GM18526 (cell line): Measurements from ENCODE around the gene PUM1.

ENCODE experiments used
- POLR2A ChIP-seq: IDR thresholded peaks from 3 replicates; pipeline ENCODE4 v1.6.1; 2011; ENCODE audit not compliant: insufficient read length; ENCODE audit errors: extremely low read depth

The PUM1 gene

DNA sequence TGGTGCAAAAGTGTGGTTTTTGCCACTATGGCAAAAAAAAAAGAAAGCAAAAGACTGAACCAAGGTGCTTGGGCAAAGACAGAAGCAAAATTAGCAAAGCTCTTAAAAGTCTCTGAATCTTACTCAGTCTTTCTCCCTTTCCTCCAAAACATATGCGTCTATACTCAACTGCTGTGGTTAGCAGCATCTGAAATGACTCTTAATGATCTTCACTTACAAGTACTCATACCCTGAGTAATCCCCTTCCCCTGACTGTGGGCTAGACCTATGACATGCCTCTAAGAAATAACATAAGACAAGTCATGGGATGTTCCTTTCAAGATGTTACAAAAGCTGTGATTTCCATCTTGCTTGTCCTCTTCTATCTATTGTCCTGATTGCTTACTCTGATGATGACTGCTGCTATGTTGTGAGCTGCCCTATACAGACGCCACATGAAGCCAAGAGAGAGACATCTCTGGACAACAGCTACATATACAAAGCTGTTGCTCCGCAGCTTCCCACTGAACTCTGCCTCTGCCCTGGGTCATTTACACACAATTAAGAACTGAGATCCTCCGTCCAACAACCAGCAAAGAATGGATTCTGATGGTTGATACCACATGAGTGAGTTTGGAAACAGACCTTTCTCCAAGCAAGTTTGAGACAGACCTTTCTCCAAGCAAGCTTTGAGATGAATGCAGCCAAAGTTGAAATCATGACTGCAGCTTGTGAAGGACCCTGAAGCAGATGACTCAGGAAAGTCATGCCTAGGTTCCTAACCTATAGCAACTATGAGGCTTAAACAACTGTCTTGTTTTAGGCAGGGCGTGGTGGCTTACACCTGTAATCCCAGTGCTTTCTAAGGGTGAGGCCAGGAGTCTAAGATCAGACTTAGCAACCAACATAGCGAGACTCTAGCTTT, 55.2 kb downstream of the PUM1 start:
- TF ChIP-seq POLR2A = no peak

DNA sequence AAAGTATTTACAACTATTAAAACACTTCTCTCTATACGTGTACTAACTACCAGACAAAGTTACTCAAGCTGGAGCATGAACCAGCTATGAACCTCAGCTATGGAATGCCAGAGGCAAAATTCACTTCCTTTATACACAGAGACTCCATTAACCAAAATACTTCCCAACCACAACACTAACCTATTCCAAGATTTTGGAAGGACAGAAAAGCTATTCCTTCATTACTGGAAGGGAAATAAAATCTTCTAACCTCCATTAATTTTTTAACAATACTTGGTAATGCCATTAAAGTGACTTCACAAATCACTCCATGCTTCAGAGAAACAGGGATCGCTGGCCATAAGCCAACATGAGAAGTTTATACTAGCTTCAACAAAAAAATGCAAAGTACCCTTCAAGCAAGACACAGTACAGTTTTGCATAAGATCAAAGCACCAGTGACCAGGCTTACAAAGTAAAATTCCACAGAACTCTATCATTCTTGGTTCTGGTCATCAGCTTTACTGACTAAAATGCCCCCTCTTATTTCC, 58.0 kb downstream of the PUM1 start:
- TF ChIP-seq POLR2A = no peak

DNA sequence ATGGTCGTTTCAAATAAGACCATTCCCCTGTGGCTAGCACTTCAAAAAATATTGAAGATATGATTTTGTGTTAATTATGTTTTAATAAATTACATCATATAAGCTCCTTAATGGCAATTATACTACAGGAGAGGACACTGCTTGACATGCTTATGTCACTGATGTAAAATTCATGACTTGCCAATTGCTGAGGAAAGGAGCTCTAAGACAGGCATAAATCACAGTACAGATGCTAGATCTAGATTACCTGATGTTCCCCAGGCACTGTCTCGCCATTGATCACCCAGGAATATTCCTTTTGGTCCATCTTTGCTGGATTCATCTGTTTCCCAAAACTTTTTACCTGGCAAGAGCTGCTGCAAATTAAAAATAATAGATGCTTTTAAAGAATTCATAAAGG, 58.8 kb downstream of the PUM1 start:
- no peak for TF ChIP-seq POLR2A

DNA sequence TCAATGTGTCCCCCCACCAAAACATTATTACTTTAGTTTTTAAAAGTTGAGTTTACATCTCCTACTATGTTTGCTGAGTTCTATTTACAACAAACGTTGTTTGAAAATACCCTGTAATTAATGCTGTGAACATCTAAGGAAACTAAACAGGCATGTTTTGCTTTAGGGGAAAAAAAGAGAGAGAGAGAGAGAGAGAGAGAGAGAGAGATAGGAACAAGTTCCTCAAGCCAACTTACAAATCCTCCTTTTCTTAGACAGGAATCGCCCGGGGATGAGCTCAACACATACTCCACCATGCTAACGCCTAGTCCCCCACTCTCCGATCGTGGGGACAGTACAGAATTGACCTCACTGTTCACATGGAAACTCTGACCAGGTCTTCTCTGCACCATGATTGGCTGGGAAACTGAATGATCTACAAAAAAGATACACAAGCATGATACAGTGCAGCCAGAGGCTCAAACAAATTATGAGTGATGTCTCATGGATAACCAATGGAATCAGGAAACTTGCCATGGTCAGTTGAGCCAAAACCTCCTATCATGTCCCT, 59.8 kb downstream of the PUM1 start:
- TF ChIP-seq POLR2A = no peak

DNA sequence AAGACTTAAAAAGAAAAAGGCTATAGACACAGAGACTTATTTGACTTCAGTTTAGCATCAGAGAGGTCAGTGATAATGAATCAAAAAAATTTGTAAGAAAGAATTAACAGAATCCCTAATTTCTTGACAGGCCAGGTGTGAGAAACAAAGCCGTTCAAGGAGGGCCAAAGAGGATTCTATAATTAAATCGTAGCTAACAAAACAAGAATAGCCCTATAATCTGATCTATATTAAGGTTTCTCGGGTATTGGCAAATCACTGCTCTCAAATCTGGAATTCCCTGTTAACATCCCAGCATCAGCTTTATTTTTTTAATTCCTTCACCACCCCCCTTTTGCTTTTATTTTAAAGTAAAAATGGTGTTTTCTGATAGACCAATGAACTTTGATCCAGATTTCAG, 60.3 kb downstream of the PUM1 start:
- TF ChIP-seq POLR2A = no peak

DNA sequence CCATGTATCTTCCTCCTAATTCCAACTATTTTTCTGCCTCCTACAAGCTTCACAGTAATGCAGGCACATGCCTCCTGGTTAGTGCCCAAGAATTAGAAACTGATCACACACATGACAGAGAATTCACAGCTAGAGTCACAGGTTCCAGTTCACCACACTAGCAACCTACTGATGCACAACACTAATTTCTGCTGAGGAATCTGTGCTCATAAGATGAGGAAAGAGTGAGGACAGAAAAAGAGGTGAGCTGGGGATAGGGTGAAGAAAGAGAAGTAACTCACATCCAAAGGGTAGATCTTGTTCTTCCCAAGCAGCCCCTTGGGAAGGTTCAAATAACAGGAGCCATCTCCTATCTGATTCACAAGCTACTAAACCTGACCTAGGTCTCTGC, 61.3 kb downstream of the PUM1 start:
- no peak for TF ChIP-seq POLR2A

DNA sequence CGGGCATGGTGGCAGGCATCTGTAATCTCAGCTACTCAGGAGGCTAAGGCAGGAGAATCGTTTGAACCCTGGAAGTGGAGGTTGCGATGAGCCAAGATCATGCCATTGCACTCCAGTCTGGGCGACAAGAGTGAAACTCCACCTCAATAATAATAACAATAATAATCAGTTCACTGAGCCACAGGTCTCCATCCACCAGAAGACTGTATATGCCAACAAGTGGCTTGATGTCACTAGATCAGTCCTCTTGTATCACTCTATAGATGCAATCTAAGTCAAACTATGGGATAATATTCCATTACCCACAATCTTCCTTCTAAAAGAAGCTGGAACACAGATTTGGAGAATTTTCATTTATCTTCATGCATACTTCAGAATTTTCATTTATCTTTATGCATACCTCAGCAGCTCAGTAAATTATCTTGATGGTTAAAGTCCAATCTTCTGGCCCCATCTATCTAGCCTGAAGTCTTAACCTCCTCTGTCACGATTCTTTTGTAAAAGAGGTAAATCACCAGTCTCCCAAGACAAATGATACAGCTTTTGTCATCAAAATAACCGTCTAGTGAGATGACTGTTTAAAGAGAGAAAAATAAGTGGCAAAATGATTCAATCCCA, 61.8 kb downstream of the PUM1 start:
- TF ChIP-seq POLR2A = no peak

DNA sequence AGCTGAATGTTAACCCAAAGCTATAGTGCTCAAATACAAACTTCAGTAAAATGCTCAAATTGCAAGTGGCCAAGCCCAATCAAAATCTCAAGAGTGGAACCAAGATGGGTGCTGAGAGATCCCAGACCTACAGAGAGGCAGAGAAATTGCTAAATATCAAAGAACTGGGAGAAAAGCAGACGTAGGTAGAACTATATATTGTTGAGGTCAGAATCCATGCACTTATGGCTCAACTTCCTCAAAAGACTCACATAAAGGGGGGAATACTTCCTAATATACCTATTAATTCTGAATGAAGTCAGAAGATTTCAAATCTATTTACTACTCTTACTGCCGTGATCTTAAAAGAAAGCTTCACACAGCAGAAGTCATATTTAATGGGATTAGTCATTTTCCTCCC, 65.2 kb downstream of the PUM1 start:
- no peak for TF ChIP-seq POLR2A

DNA sequence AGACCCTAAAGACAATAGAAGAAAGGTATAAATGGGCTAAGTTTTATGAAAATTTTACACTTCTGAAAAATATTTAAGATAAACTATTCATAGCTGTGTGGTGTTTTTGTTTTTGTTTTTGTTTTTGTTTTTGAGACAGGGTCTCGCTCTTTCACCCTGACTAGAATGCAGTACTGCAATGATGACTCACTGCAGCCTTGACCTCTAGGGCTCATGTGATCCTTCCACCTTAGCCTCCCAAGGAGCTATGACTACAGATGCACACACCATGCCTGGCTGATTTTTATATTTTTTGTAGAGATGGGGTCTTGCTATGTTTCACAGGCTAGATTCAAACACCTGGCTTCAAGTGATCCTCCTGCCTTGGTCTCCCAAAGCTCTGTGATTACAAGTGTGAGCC, 66.6 kb downstream of the PUM1 start:
- no peak for TF ChIP-seq POLR2A

DNA sequence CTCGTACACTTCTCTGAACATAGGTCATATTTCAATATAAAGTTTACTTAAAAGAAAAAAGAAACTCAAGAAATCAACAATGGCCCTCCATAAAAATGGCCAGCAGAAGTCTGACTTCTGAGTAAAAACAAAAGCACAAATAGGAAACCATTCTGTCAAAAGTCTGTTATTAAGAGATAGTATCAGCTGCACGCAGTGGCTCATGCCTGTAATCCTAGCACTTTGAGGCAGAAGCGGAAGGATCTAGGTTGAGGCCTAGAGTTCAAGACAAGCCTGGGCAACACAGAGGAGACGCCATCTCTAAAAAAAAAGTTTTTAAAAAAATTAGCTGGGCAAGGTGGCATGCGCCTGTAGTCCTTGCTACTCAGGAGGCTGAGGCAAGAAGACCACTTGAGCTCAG, 67.3 kb downstream of the PUM1 start:
- TF ChIP-seq POLR2A = no peak

DNA sequence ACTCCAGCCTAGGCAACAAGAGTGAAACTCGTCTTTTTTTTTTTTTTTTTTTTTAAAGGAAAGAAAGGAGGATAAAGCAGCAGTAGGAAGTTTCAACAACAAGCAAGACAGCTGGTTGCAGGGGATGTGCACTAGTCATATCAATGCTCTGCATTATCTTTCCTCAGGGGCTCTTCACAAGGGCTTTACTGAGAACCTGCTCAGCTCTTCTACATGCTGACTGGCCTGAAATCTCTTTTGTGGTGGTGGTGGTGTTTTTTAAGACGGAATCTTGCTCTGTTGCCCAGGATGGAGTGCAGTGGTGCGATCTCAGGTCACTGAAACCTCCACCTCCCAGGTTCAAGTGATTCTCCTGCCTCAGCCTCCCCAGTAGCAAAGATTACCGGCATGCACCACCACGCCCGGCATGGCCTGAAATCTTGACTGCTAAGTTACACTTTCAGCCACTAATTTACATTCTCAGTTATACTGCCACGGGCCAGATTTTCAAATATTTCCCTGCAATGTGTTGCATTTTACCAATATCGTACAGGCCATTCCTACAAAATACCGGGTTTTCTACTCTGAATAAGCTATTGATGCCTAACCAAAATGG, 68.0 kb downstream of the PUM1 start:
- no peak for TF ChIP-seq POLR2A

DNA sequence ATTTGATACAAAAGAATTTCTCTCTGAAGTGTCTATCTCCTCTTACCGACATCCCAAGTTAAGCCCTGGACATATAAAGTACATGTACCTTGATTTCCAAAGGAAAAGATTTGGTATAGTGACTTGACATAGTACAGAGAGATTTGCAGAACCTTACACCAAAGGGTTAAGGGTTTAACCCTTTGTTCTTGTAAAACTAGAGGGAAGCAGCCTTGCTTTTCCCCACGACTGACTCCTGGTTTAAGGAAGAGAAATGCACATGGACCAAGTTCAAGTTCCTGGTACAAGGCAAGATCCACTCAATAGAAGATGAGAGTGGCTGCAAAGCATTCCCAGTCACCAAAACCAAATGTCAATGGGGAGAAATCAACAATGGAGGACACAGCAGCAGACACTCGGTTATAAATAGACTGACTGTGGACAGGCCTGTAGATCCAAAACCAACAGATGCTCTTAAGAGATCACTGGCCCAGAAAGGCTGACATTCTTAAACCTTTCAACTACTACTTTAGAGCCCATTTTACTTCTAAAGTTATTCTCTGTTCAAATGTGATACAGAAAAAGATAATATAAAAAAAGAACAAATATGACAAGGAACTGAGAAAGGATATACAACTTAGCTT, 69.4 kb downstream of the PUM1 start:
- TF ChIP-seq POLR2A = no peak

DNA sequence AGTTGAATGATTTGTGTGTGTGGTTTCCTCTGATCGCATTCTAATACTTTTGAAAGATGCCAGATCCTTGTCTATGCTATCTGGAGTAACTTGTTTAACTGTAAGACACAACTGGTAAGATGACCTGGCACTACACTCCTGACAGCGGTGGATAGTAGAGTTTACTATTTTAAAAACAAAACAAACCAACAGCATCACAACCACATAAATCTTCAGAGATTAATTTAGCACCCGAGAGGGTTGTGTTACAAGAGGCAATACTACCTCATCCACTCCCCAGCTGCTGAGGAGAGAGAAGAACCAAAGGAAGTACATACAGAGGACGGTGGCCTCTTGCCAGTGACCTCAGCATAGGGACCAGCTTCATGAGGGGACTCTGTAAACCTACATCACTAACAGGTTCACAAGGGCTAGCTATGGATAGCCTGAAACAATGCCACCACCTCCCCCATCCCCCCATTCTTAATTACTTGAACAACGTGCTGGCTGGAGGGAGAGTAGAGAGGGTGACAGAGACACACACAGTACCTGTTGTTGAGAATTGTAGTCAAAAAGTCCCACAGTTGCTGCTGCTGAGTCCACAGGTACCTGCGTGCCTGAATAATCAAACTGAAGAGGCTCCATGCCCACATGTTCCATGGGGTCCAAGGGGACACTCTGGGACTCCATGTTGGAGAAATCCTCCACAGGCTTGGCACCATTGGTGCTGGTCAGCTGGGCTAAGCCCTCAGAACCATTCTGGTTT, 73.5 kb downstream of the PUM1 start:
- no peak for TF ChIP-seq POLR2A

DNA sequence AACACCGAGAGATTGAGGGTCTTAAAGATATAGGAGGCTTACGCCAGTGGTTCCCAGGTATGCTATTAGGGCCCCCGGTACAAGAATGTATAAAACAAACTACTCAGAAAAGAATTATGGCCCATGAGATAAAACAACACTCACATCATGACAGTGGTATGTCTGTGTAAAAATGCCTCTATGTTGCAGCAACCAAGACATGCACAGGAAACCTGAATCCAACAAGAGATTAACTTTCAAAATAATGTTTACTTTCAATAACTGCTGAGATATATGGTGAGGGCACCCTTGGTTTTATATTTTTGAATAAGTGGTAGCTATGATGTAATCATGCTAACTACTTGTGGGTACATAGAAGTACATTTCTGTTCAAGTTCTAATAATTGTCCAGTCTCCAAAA, 74.9 kb downstream of the PUM1 start:
- no peak for TF ChIP-seq POLR2A

DNA sequence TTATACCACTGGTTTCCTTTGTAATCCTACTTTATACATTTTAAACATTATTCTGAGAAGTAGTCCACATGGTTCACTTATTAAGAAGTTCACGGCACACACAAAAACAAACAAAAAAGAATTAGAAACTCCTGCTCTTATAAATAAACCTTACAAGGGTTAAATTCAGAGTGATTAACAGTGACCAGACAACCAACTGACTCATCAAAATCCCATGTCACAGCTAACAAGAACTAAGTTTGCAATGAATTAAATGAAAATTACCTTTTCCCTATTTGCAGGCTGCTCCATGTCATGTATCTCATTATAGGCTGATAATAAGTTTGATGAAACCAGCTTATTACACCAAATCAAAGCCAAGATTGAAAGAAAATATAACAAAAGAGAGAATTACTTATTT, 77.5 kb downstream of the PUM1 start:
- TF ChIP-seq POLR2A = no peak
